T-cell (primary cell): Measurements from ENCODE around the gene SEMA7A. TPM values are rescaled to one million over a fixed set of nuclear protein-coding genes. Genes with fewer than 3 reads are reported as not detected.
A peak's percentile ranks its signal among the peaks of the same experiment; 100 is the strongest.

ENCODE experiments used
- ATAC-seq, 4 experiments: fragments of 200-7000 bp in 3 of 4; fragments of 150-1000 bp in 1 of 4; cut with Tn5 transposase; replicated peaks in 1 of 4; 1 replicate in 3 of 4; 2 replicates in 1 of 4; pipeline ENCODE4 v1.10.0; 2021; ENCODE audit warnings: moderate library complexity in 3 of 4, mild to moderate bottlenecking in 2 of 4, moderate number of reproducible peaks in 1 of 4
- CTCF ChIA-PET, 2 donors: fragments of 300-600 bp; sonication (Branson Sonifier 250); formaldehyde crosslinking; loops; one replicate each; lab custom pipeline; 2022; ENCODE audit warnings: antibody characterized with exemption in 2 of 2; lab: Charles Lee
- POLR2A ChIA-PET, 2 donors: fragments of 300-600 bp; sonication (Branson Sonifier 250); formaldehyde crosslinking; loops; one replicate each; lab custom pipeline; 2022; ENCODE audit warnings: antibody characterized with exemption in 2 of 2; lab: Charles Lee
- DNase-seq, 35 experiments: peaks; one replicate each; pipeline versions ENCODE4 v3.0.0 to v3.0.0-alpha.2; 2013 to 2023
- H3K27ac ChIP-seq: one replicate; pipeline ENCODE4 v1.5.1; 2013; ENCODE audit warnings: low read length
- H3K27me3 ChIP-seq, 2 experiments: replicated peaks in 1 of 2; 1 replicate in 1 of 2; 2 replicates in 1 of 2; pipeline versions ENCODE4 v1.6.1 to v1.7.0; 2013; ENCODE audit warnings: low read length in 1 of 2, mixed read lengths in 1 of 2; ENCODE audit not compliant: control insufficient read depth in 2 of 2, insufficient read depth in 2 of 2; ENCODE audit errors: extremely low read depth in 1 of 2
- H3K36me3 ChIP-seq, 2 donors: 1 replicate in 1 of 2; 2 replicates in 1 of 2; pipeline versions ENCODE4 v1.6.1 to v1.7.0; 2013; ENCODE audit warnings: low read length in 1 of 2; ENCODE audit not compliant: control insufficient read depth in 2 of 2, insufficient read depth in 1 of 2; ENCODE audit errors: extremely low read depth in 1 of 2
- H3K4me1 ChIP-seq, 2 experiments: 1 replicate in 1 of 2; 2 replicates in 1 of 2; pipeline versions ENCODE4 v1.6.1 to v1.7.0; 2013; ENCODE audit warnings: low read length in 2 of 2, mixed read lengths in 1 of 2; ENCODE audit not compliant: insufficient read depth in 2 of 2, control insufficient read depth in 1 of 2; ENCODE audit errors: extremely low read depth in 1 of 2
- H3K4me3 ChIP-seq, 2 donors: 1 replicate in 1 of 2; 2 replicates in 1 of 2; pipeline versions ENCODE4 v1.5.1 to v1.7.0; 2013; ENCODE audit warnings: mild to moderate bottlenecking in 2 of 2, low read length in 1 of 2, moderate library complexity in 1 of 2; ENCODE audit not compliant: control insufficient read depth in 1 of 2; ENCODE audit errors: extremely low read depth in 1 of 2
- H3K9me3 ChIP-seq: 2 replicates; pipeline ENCODE4 v1.7.0; 2013
- H3K27ac Mint-ChIP-seq, 2 donors: one replicate each; pipeline ENCODE4 v1.8.0; 2020 to 2021; ENCODE audit warnings: mild to moderate bottlenecking in 2 of 2, mixed read lengths in 2 of 2
- H3K27me3 Mint-ChIP-seq, 2 donors: one replicate each; pipeline ENCODE4 v1.8.0; 2021 to 2022; ENCODE audit warnings: mixed read lengths in 2 of 2
- H3K36me3 Mint-ChIP-seq: one replicate; pipeline ENCODE4 v1.8.0; 2021; ENCODE audit warnings: mixed read lengths
- H3K4me1 Mint-ChIP-seq, 3 donors: one replicate each; pipeline ENCODE4 v1.8.0; 2020 to 2022; ENCODE audit warnings: mixed read lengths in 3 of 3, mild to moderate bottlenecking in 1 of 3
- H3K4me3 Mint-ChIP-seq, 3 donors: one replicate each; pipeline ENCODE4 v1.8.0; 2020 to 2022; ENCODE audit warnings: mild to moderate bottlenecking in 3 of 3, mixed read lengths in 3 of 3, moderate library complexity in 3 of 3
- H3K9me3 Mint-ChIP-seq, 3 donors: one replicate each; pipeline ENCODE4 v1.8.0; 2020 to 2022; ENCODE audit warnings: mixed read lengths in 3 of 3
- WGBS: methylation state at CpG from one replicate; pipeline ENCODE4 v1.1.5; 2013; ENCODE audit warnings: missing lambda C conversion rate; ENCODE audit not compliant: insufficient coverage; 5-methylcytosine and 5-hydroxymethylcytosine counted together
- total RNA-seq, 35 experiments: library from RNA in 6 of 35; stranded (reverse) in 6 of 35; fragments of 120-200 nt in 1 of 35; gene quantifications; one replicate each; pipeline versions ENCODE4 v1.2.1 to v1.2.4 and lab custom pipeline; 2013 to 2026

SEMA7A gene
- total RNA-seq, 5 donors from 2014 or later (not counting 1 experiment from before 2014, with no cell fraction given), result 2.0 to 4.7 (median 3.1) TPM

- POLR2A ChIA-PET, result no interaction called here
- Mint-ChIP-seq H3K27ac (no peak overlapping the region), H3K4me3 (peak overlapping the region in 1 of 3 donors; percentile 62)
These were observed 34.0 kb downstream of the SEMA7A start for GRCh38 chr15:74399511-74400312.

GRCh38 chr15:74399100-74399499 is 34.7 kb downstream of the SEMA7A start:
- Histone ChIP-seq H3K36me3 (no peaks in the 10 kb centered on the region), H3K27ac (no peak overlapping the region), H3K27me3 (peaks cover 0 to 5% of the 10 kb centered on the region in 2 experiments), H3K9me3 (no peaks in the 10 kb centered on the region), H3K4me3 (no peak overlapping the region), H3K4me1 (peaks cover 33 to 78% of the 10 kb centered on the region in 2 experiments)
- ChIA-PET CTCF (no interaction called here), POLR2A (no interaction called here)
- Mint-ChIP-seq H3K27ac (no peak overlapping the region), H3K27me3 (no peaks in the 10 kb centered on the region), H3K4me1 (peaks cover 62 to 75% (median 67%) of the 10 kb centered on the region in 3 donors), H3K36me3 (no peaks in the 10 kb centered on the region), H3K9me3 (no peaks in the 10 kb centered on the region), H3K4me3 (no peak overlapping the region)
- no CpG with 5 or more reads among the region's 3 CpGs for WGBS
- ATAC-seq (no peak), DNase-seq (no peak)

More at GRCh38 chr15:74399511-74400312, 34.0 kb downstream of the SEMA7A start:
- peaks cover 64 to 81% (median 68%) of the 10 kb centered on the region in 3 donors for H3K4me1 Mint-ChIP-seq
- H3K27me3 Mint-ChIP-seq, result no peaks in the 10 kb centered on the region
- Histone ChIP-seq H3K4me1 (peaks cover 33 to 79% of the 10 kb centered on the region in 2 experiments), H3K9me3 (no peaks in the 10 kb centered on the region), H3K36me3 (no peaks in the 10 kb centered on the region), H3K27ac (peak overlapping the region; percentile 39), H3K4me3 (no peak overlapping the region), H3K27me3 (peaks cover 0 to 5% of the 10 kb centered on the region in 2 experiments)
- DNase-seq, result peak in 27 of 35 experiments; percentile 16 to 60 (median 37)
- 24% methylated on average over 2 of the region's 5 CpGs for WGBS
- CTCF ChIA-PET, result interaction anchor here in 1 of 2 donors (0.8 kb wide), 1 partner anchor 21 kb away, joined by 6 read pairs; no protein-coding TSS in a partner anchor
- no peaks in the 10 kb centered on the region for H3K9me3 Mint-ChIP-seq
- H3K36me3 Mint-ChIP-seq, result no peaks in the 10 kb centered on the region
- ATAC-seq, result peak; percentile 53 to 62 (median 60)

- ChIA-PET CTCF (no interaction called here), POLR2A (no interaction called here)
- Histone ChIP-seq H3K4me1 (peaks cover 28 to 69% of the 10 kb centered on the region in 2 experiments), H3K36me3 (no peaks in the 10 kb centered on the region), H3K4me3 (no peak overlapping the region), H3K9me3 (no peaks in the 10 kb centered on the region), H3K27ac (no peak overlapping the region), H3K27me3 (peaks cover 0 to 5% of the 10 kb centered on the region in 2 experiments)
- no peak for ATAC-seq
- Mint-ChIP-seq H3K4me1 (peaks cover 52 to 66% (median 58%) of the 10 kb centered on the region in 3 donors), H3K27ac (peak overlapping the region in 1 of 2 donors; percentile 55), H3K9me3 (no peaks in the 10 kb centered on the region), H3K36me3 (no peaks in the 10 kb centered on the region), H3K27me3 (no peaks in the 10 kb centered on the region), H3K4me3 (no peak overlapping the region)
- WGBS, result 80% methylated on average over 1 of the region's 5 CpGs
- no peak for DNase-seq
These were observed 35.6 kb downstream of the SEMA7A start for GRCh38 chr15:74398183-74398582.

GRCh38 chr15:74397239-74398068 is 36.3 kb downstream of the SEMA7A start:
- no peak overlapping the region for H3K4me3 Mint-ChIP-seq
- Histone ChIP-seq H3K27ac (no peak overlapping the region), H3K36me3 (no peaks in the 10 kb centered on the region), H3K27me3 (peaks cover 0 to 5% of the 10 kb centered on the region in 2 experiments), H3K9me3 (no peaks in the 10 kb centered on the region), H3K4me1 (peaks cover 21 to 62% of the 10 kb centered on the region in 2 experiments), H3K4me3 (no peak overlapping the region)
- peaks cover 45 to 59% (median 50%) of the 10 kb centered on the region in 3 donors for H3K4me1 Mint-ChIP-seq
- no peak for DNase-seq
- peak overlapping the region in 1 of 2 donors; percentile 58 for H3K27ac Mint-ChIP-seq
- WGBS, result 100% methylated on average over 2 of the region's 6 CpGs
- ATAC-seq, result no peak
- H3K36me3 Mint-ChIP-seq, result no peaks in the 10 kb centered on the region
- no peaks in the 10 kb centered on the region for H3K27me3 Mint-ChIP-seq
- ChIA-PET POLR2A (no interaction called here), CTCF (no interaction called here)
- H3K9me3 Mint-ChIP-seq, result no peaks in the 10 kb centered on the region

GRCh38 chr15:74396445-74397238 is 37.1 kb downstream of the SEMA7A start:
- no peaks in the 10 kb centered on the region for H3K27me3 Mint-ChIP-seq
- H3K4me1 Mint-ChIP-seq, result peaks cover 39 to 54% (median 42%) of the 10 kb centered on the region in 3 donors
- no peaks in the 10 kb centered on the region for H3K36me3 Mint-ChIP-seq
- peak in 2 of 4 experiments; percentile 26 to 69 for ATAC-seq
- WGBS, result 38% methylated on average over 6 of the region's 9 CpGs
- H3K9me3 Mint-ChIP-seq, result no peaks in the 10 kb centered on the region
- DNase-seq, result peak in 8 of 35 experiments; percentile 6 to 52 (median 28)
- H3K4me3 Mint-ChIP-seq, result peak overlapping the region in 1 of 3 donors; percentile 16
- H3K27ac Mint-ChIP-seq, result peak overlapping the region; percentile 59 to 69
- peaks cover 0 to 5% of the 10 kb centered on the region in 2 experiments for H3K27me3 ChIP-seq
- H3K36me3 ChIP-seq, result no peaks in the 10 kb centered on the region
- POLR2A ChIA-PET, result no interaction called here
- H3K27ac ChIP-seq, result peak overlapping the region; percentile 23
- no peak overlapping the region for H3K4me3 ChIP-seq
- H3K4me1 ChIP-seq, result peaks cover 20 to 54% of the 10 kb centered on the region in 2 experiments
- CTCF ChIA-PET, result no interaction called here
- no peaks in the 10 kb centered on the region for H3K9me3 ChIP-seq

- no peak overlapping the region for H3K27ac ChIP-seq
- DNase-seq, result no peak
These were observed 37.7 kb downstream of the SEMA7A start for GRCh38 chr15:74396146-74396438.

More at GRCh38 chr15:74396146-74396438, 37.7 kb downstream of the SEMA7A start:
- ChIA-PET CTCF (no interaction called here), POLR2A (no interaction called here)
- Histone ChIP-seq H3K4me3 (no peak overlapping the region), H3K9me3 (no peaks in the 10 kb centered on the region), H3K27me3 (peaks cover 0 to 5% of the 10 kb centered on the region in 2 experiments), H3K4me1 (peaks cover 20 to 48% of the 10 kb centered on the region in 2 experiments), H3K36me3 (no peaks in the 10 kb centered on the region)
- peak overlapping the region in 1 of 2 donors; percentile 39 for H3K27ac Mint-ChIP-seq
- no peaks in the 10 kb centered on the region for H3K27me3 Mint-ChIP-seq
- WGBS, result 84% methylated on average over 10 of the region's 10 CpGs
- no peaks in the 10 kb centered on the region for H3K36me3 Mint-ChIP-seq
- peaks cover 37 to 50% (median 39%) of the 10 kb centered on the region in 3 donors for H3K4me1 Mint-ChIP-seq
- H3K9me3 Mint-ChIP-seq, result no peaks in the 10 kb centered on the region
- H3K4me3 Mint-ChIP-seq, result no peak overlapping the region
- no peak for ATAC-seq
